GM12878 (cell line): ENCODE data around the gene IL17RC. TPM values are rescaled to one million over a fixed set of nuclear protein-coding genes. Genes with fewer than 3 reads are reported as not detected.

Experiments used
- ATAC-seq: fragments of 200-7000 bp; cut with Tn5 transposase; 3 replicates; pipeline ENCODE4 v1.9.1; 2020; ENCODE audit warnings: mild to moderate bottlenecking, moderate library complexity
- BruUV-seq: library from RNA; stranded (reverse); fragments of 400-500 nt; replicated peaks from 2 replicates; lab custom pipeline; 2021; lab: Mats Ljungman, UMichigan
- CTCF ChIA-PET: fragments of 300-600 bp; sonication (Branson Sonifier 250); formaldehyde crosslinking; extraction: SDS; loops from one replicate; lab custom pipeline; 2021; ENCODE audit warnings: inconsistent platforms; lab: Yijun Ruan, JAX
- POLR2A ChIA-PET: fragments of 350-600 bp; formaldehyde crosslinking; extraction: SDS; loops from one replicate; lab custom pipeline; 2021; ENCODE audit warnings: inconsistent platforms; lab: Charles Lee
- RAD21 ChIA-PET: fragments of 300-600 bp; sonication (Branson Sonifier 250); formaldehyde crosslinking; loops from one replicate; lab custom pipeline; 2023; ENCODE audit warnings: antibody characterized with exemption; ENCODE audit not compliant: unreplicated experiment; lab: Charles Lee
- SMC1A ChIA-PET: fragments of 300-600 bp; sonication (Branson Sonifier 250); formaldehyde crosslinking; loops from one replicate; lab custom pipeline; 2023; ENCODE audit not compliant: unreplicated experiment, uncharacterized antibody; lab: Charles Lee
- DNase-seq: peaks from one replicate; pipeline ENCODE4 v3.0.0-alpha.2; 2011; ENCODE audit warnings: low read depth, low spot score
- FAIRE-seq: peaks from 3 replicates; lab custom pipeline; 2011; peaks lifted over from hg19 to GRCh38; lab: Jason Lieb, UNC
- H2AFZ ChIP-seq: 2 replicates; pipeline ENCODE4 v1.6.0; 2011; ENCODE audit warnings: low read depth, low read length, control low read depth; ENCODE audit not compliant: control insufficient read depth
- H3K27ac ChIP-seq: 2 replicates; pipeline ENCODE4 v1.5.1; 2011; ENCODE audit warnings: control low read depth; ENCODE audit not compliant: control insufficient read depth, insufficient read depth
- H3K27me3 ChIP-seq, 2 experiments: replicated peaks in 1 of 2; 2 replicates each; pipeline versions ENCODE4 v1.6.0 to v1.6.1; 2011; ENCODE audit warnings: low read length in 1 of 2; ENCODE audit not compliant: control insufficient read depth in 2 of 2, insufficient read depth in 2 of 2
- H3K36me3 ChIP-seq, 2 experiments: 2 replicates each; pipeline ENCODE4 v1.5.1; 2011; ENCODE audit warnings: low read length in 1 of 2; ENCODE audit not compliant: control insufficient read depth in 2 of 2, insufficient read depth in 2 of 2
- H3K4me1 ChIP-seq: 2 replicates; pipeline ENCODE4 v1.6.1; 2011; ENCODE audit warnings: mild to moderate bottlenecking, low read length, moderate library complexity, mixed read lengths; ENCODE audit not compliant: control insufficient read depth, insufficient read depth
- H3K4me2 ChIP-seq: 2 replicates; pipeline ENCODE4 v1.6.0; 2011; ENCODE audit warnings: control low read depth; ENCODE audit not compliant: control insufficient read depth, insufficient read depth
- H3K4me3 ChIP-seq: fragments of 200-600 bp; sonication (generic); 2 replicates; pipeline ENCODE4 v1.5.1; 2016
- H3K79me2 ChIP-seq: 2 replicates; pipeline ENCODE4 v1.6.0; 2011; ENCODE audit warnings: low read length; ENCODE audit not compliant: control insufficient read depth, insufficient read depth
- H3K9ac ChIP-seq: 2 replicates; pipeline ENCODE4 v1.8.0; 2011; ENCODE audit warnings: low read length, control low read depth, mixed read lengths; ENCODE audit not compliant: control insufficient read depth, insufficient read depth
- H3K9me3 ChIP-seq: replicated peaks from 3 replicates; pipeline ENCODE4 v1.5.1; 2011; ENCODE audit warnings: mild to moderate bottlenecking, low read length; ENCODE audit not compliant: control insufficient read depth, insufficient read depth
- H4K20me1 ChIP-seq: 2 replicates; pipeline ENCODE4 v1.6.0; 2011; ENCODE audit not compliant: control insufficient read depth, insufficient read depth
- EGR1 ChIP-seq, 2 experiments: IDR thresholded peaks; 1 replicate in 1 of 2; 2 replicates in 1 of 2; pipeline ENCODE4 v1.6.1; 2011 to 2012; ENCODE audit warnings: low read depth in 2 of 2, low read length in 2 of 2, borderline replicate concordance in 1 of 2, mild to moderate bottlenecking in 1 of 2, moderate library complexity in 1 of 2
- POLR2AphosphoS2 ChIP-seq: IDR thresholded peaks from 2 replicates; pipeline ENCODE4 v1.6.1; 2011; ENCODE audit warnings: low read depth, mild to moderate bottlenecking, low read length, improper control_type of control experiment, moderate library complexity
- WGBS: methylation state at CpG from one replicate; pipeline ENCODE4 v1.1.6; 2016; ENCODE audit warnings: low lambda C conversion rate; ENCODE audit not compliant: insufficient replicate concordance, insufficient coverage; ENCODE audit errors: missing lambda C conversion rate; 5-methylcytosine and 5-hydroxymethylcytosine counted together
- in situ Hi-C: fragments of 300-500 bp; cut with MboI; formaldehyde crosslinking; loops from 9 replicates; pipeline ENCODE4 v1.14.3; 2018; ENCODE audit warnings: mixed read lengths
- intact Hi-C: fragments of 100-400 bp; cut with micrococcal nuclease; formaldehyde crosslinking; loops from one replicate; pipeline ENCODE4 v1.14.2; 2022; ENCODE audit not compliant: unreplicated experiment
- polyA plus RNA-seq, 11 experiments: library from polyadenylated mRNA; depleted of rRNA in 4 of 11; unstranded in 6 of 11; stranded (reverse) in 5 of 11; fragments of >200 nt; fragmentation: Nextera tagmentation in 4 of 11; fragmentation: Illumina TruSeq in 1 of 11; extraction: Ambion mirVana in 4 of 11; extraction: Trizol in 1 of 11; gene quantifications; 1 replicate in 1 of 11; 2 replicates in 10 of 11; pipeline versions ENCODE4 v1.2.1 to v1.2.3, GENCODE V29; 2011 to 2016; ENCODE audit warnings: inconsistent platforms in 2 of 11, missing spikeins in 2 of 11, low read depth in 1 of 11
- total RNA-seq, 4 experiments: library from RNA; depleted of rRNA in 3 of 4; stranded (reverse); fragments of >200 nt in 3 of 4; fragmentation: Illumina TruSeq in 1 of 4; extraction: Trizol in 1 of 4; gene quantifications; 2 replicates each; pipeline versions ENCODE4 v1.2.1 to v1.2.3, GENCODE V29; 2013 to 2021
- TF ChIP-seq, protein P1 (sequence below): fragments of 450-650 bp; IDR thresholded peaks from 2 replicates; pipeline ENCODE4 v1.6.1; 2017; ENCODE audit warnings: mild to moderate bottlenecking, low read depth, inconsistent platforms; ENCODE audit not compliant: poor library complexity, severe bottlenecking
- TF ChIP-seq, protein P2 (sequence below): fragments of 450-650 bp; IDR thresholded peaks from 2 replicates; pipeline ENCODE4 v1.6.1; 2017; ENCODE audit warnings: mild to moderate bottlenecking, moderate library complexity

The IL17RC gene
- total and polyA plus RNA-seq, 10 of the 15 experiments (the other 5 are each of a cell fraction or from before 2014, with no cell fraction given): 0.07 to 4.4 (median 0.34) TPM; not detected in 3

DNA sequence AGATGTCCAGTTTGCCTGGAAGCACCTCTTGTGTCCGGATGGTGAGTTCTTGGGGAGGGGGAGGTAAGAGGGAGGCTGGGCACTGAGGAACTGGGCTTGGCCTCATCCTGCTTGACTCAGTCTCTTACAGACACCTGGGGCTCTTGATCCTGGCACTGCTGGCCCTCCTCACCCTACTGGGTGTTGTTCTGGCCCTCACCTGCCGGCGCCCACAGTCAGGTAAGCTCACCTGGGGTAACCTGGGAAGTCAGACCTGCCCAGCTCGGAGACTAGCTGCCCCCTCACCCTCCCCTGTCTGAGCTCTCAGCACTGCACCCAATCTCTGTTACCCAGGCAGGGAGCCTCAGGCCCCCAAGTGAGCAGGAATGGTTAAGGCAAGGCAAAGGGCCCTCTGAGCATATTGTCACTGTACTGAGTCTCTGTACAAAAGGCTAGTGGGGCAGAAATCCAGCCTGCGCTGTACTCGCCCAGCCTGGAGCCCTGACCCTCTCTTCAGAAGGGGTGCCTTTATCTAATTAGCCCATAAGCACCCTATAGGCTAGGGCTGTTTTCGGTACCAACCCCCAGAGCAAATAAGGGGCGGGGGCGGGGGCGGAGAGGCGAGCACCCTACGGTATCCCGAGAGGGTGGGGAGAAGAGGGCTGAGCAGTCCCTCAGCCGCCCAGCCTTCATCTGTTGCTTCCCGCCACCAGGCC lies 2.2 kb upstream of the IL17RC start:
- no peaks in the 10 kb centered on the region for H4K20me1 ChIP-seq
- intact Hi-C loops: no loop called here
- no peak for FAIRE-seq
- CTCF ChIA-PET: interaction anchor here (1.3 to 4.4 kb wide), 3 partner anchors 17 to 64 kb away, joined by 3 to 31 read pairs (median 3); partner anchors contain the start of gene CRELD1
- H3K27ac ChIP-seq: no peak overlapping the region
- RAD21 ChIA-PET: interaction anchor here (1.2 kb wide), 1 partner anchor 18 kb away, joined by 4 read pairs; no protein-coding TSS in a partner anchor
- POLR2A ChIA-PET: interaction anchor here (0.8 kb wide), 1 partner anchor 14 kb away, joined by 3 read pairs; no protein-coding TSS in a partner anchor
- no peaks in the 10 kb centered on the region for H3K36me3 ChIP-seq
- in situ Hi-C loops: no loop called here
- BruUV-seq: no TSS peak
- no peak overlapping the region; the same call in 1 of the 2 replicates for H3K9ac ChIP-seq
- H3K4me1 ChIP-seq: peaks cover 12% of the 10 kb centered on the region
- 58% methylated on average over 8 of the region's 15 CpGs for WGBS
- H3K9me3 ChIP-seq: no peaks in the 10 kb centered on the region
- H3K4me3 ChIP-seq: peak overlapping the region; percentile 54
- peaks cover 0 to 2% of the 10 kb centered on the region in 2 experiments; a peak in 1 of 4 replicates for H3K27me3 ChIP-seq
- peak overlapping the region; percentile 98 for H3K4me2 ChIP-seq
- no peak for DNase-seq
- SMC1A ChIA-PET: interaction anchor here (0.6 kb wide), 1 partner anchor 23 kb away, joined by 3 read pairs; no protein-coding TSS in a partner anchor
- no peaks in the 10 kb centered on the region for H3K79me2 ChIP-seq
- peak overlapping the region; percentile 81 for H2AFZ ChIP-seq
- TF ChIP-seq POLR2AphosphoS2: no peak
- TF ChIP-seq, protein P1, sequence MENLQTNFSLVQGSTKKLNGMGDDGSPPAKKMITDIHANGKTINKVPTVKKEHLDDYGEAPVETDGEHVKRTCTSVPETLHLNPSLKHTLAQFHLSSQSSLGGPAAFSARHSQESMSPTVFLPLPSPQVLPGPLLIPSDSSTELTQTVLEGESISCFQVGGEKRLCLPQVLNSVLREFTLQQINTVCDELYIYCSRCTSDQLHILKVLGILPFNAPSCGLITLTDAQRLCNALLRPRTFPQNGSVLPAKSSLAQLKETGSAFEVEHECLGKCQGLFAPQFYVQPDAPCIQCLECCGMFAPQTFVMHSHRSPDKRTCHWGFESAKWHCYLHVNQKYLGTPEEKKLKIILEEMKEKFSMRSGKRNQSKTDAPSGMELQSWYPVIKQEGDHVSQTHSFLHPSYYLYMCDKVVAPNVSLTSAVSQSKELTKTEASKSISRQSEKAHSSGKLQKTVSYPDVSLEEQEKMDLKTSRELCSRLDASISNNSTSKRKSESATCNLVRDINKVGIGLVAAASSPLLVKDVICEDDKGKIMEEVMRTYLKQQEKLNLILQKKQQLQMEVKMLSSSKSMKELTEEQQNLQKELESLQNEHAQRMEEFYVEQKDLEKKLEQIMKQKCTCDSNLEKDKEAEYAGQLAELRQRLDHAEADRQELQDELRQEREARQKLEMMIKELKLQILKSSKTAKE: no peak
- TF ChIP-seq EGR1 (IDR thresholded peaks at IDR 0.05; ENCODE audit: borderline replicate concordance in 1 of 2, low read depth in 2 of 2, low read length in 2 of 2): 0 out of 3 replicates have a peak, but pooled peaks of 1 of the 2 experiments have one; percentile 8
- TF ChIP-seq, protein P2, sequence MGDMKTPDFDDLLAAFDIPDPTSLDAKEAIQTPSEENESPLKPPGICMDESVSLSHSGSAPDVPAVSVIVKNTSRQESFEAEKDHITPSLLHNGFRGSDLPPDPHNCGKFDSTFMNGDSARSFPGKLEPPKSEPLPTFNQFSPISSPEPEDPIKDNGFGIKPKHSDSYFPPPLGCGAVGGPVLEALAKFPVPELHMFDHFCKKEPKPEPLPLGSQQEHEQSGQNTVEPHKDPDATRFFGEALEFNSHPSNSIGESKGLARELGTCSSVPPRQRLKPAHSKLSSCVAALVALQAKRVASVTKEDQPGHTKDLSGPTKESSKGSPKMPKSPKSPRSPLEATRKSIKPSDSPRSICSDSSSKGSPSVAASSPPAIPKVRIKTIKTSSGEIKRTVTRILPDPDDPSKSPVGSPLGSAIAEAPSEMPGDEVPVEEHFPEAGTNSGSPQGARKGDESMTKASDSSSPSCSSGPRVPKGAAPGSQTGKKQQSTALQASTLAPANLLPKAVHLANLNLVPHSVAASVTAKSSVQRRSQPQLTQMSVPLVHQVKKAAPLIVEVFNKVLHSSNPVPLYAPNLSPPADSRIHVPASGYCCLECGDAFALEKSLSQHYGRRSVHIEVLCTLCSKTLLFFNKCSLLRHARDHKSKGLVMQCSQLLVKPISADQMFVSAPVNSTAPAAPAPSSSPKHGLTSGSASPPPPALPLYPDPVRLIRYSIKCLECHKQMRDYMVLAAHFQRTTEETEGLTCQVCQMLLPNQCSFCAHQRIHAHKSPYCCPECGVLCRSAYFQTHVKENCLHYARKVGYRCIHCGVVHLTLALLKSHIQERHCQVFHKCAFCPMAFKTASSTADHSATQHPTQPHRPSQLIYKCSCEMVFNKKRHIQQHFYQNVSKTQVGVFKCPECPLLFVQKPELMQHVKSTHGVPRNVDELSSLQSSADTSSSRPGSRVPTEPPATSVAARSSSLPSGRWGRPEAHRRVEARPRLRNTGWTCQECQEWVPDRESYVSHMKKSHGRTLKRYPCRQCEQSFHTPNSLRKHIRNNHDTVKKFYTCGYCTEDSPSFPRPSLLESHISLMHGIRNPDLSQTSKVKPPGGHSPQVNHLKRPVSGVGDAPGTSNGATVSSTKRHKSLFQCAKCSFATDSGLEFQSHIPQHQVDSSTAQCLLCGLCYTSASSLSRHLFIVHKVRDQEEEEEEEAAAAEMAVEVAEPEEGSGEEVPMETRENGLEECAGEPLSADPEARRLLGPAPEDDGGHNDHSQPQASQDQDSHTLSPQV: no peak
- ATAC-seq: no peak; the same call in 1 of the 3 replicates
